Activated T-cell treated with anti-CD3 and anti-CD28 coated beads, Interleukin-2, amount 50 U/mL, for 24 hours (primary cell): ENCODE data around the gene EMP1.

Experiments used
- DNase-seq: peaks from one replicate; pipeline ENCODE4 v3.0.0-alpha.2; 2020
- H3K27ac Mint-ChIP-seq: 2 replicates; pipeline ENCODE4 v1.8.0; 2020; ENCODE audit warnings: mild to moderate bottlenecking, mixed read lengths
- H3K27me3 Mint-ChIP-seq: 2 replicates; pipeline ENCODE4 v1.8.0; 2020; ENCODE audit warnings: mixed read lengths
- H3K36me3 Mint-ChIP-seq: 2 replicates; pipeline ENCODE4 v1.8.0; 2020; ENCODE audit warnings: low read depth, mixed read lengths
- H3K4me1 Mint-ChIP-seq: 2 replicates; pipeline ENCODE4 v1.8.0; 2020; ENCODE audit warnings: low read depth, mixed read lengths
- H3K4me3 Mint-ChIP-seq: 2 replicates; pipeline ENCODE4 v1.8.0; 2020; ENCODE audit warnings: mild to moderate bottlenecking, moderate library complexity, mixed read lengths
- H3K9me3 Mint-ChIP-seq: 2 replicates; pipeline ENCODE4 v1.8.0; 2020; ENCODE audit warnings: mixed read lengths

EMP1 gene

DNA sequence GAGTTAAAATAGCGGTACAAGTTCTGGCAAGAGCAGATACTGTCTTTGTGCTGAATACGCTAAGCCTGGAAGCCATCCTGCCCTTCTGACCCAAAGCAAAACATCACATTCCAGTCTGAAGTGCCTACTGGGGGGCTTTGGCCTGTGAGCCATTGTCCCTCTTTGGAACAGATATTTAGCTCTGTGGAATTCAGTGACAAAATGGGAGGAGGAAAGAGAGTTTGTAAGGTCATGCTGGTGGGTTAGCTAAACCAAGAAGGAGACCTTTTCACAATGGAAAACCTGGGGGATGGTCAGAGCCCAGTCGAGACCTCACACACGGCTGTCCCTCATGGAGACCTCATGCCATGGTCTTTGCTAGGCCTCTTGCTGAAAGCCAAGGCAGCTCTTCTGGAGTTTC lies 18.5 kb downstream of the EMP1 start:
- Mint-ChIP-seq H3K9me3 (no peaks in the 10 kb centered on the region), H3K36me3 (peaks cover 2% of the 10 kb centered on the region), H3K4me3 (no peak overlapping the region), H3K4me1 (peaks cover 23% of the 10 kb centered on the region), H3K27ac (no peak overlapping the region), H3K27me3 (no peaks in the 10 kb centered on the region)
- DNase-seq = no peak

- no peaks in the 10 kb centered on the region for H3K4me1 Mint-ChIP-seq
- no peak for DNase-seq
- no peak overlapping the region for H3K27ac Mint-ChIP-seq
- H3K36me3 Mint-ChIP-seq = peaks cover under 1% of the 10 kb centered on the region
- H3K4me3 Mint-ChIP-seq = no peak overlapping the region
- H3K9me3 Mint-ChIP-seq = no peaks in the 10 kb centered on the region
- H3K27me3 Mint-ChIP-seq = no peaks in the 10 kb centered on the region
Measured at GRCh38 chr12:13218641-13219040, 22.1 kb downstream of the EMP1 start.

DNA sequence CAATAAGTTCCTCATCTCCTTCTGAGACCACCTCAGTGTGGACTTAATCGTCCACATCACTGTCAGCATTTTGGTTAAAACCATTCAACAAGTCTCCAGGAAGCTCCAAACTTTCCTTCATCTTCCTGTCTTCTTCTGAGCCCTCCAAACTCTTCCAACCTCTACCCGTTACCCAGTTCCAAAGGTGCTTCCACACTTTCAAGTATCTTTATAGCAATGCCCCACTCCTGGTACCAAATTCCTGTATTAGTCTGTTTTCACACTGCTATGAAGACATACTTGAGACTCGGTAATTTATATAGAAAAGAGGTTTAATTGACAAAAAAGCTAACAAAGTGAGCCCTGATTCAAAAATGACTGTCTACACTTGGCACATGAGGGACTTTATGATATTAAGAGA lies 22.8 kb downstream of the EMP1 start:
- Mint-ChIP-seq H3K27me3 (no peaks in the 10 kb centered on the region), H3K4me3 (no peak overlapping the region), H3K9me3 (no peaks in the 10 kb centered on the region), H3K4me1 (no peaks in the 10 kb centered on the region), H3K36me3 (no peaks in the 10 kb centered on the region), H3K27ac (no peak overlapping the region)
- no peak for DNase-seq

- Mint-ChIP-seq H3K9me3 (no peaks in the 10 kb centered on the region), H3K27ac (no peak overlapping the region), H3K4me1 (no peaks in the 10 kb centered on the region), H3K4me3 (no peak overlapping the region), H3K36me3 (no peaks in the 10 kb centered on the region), H3K27me3 (peaks cover 7% of the 10 kb centered on the region)
- DNase-seq = no peak
Measured at GRCh38 chr12:13220838-13221237, 24.3 kb downstream of the EMP1 start.

- Mint-ChIP-seq H3K27ac (no peak overlapping the region), H3K27me3 (peaks cover 16% of the 10 kb centered on the region), H3K4me1 (no peaks in the 10 kb centered on the region), H3K9me3 (no peaks in the 10 kb centered on the region), H3K36me3 (no peaks in the 10 kb centered on the region), H3K4me3 (no peak overlapping the region)
- DNase-seq = no peak
Measured at GRCh38 chr12:13222076-13222475, 25.6 kb downstream of the EMP1 start.

DNA sequence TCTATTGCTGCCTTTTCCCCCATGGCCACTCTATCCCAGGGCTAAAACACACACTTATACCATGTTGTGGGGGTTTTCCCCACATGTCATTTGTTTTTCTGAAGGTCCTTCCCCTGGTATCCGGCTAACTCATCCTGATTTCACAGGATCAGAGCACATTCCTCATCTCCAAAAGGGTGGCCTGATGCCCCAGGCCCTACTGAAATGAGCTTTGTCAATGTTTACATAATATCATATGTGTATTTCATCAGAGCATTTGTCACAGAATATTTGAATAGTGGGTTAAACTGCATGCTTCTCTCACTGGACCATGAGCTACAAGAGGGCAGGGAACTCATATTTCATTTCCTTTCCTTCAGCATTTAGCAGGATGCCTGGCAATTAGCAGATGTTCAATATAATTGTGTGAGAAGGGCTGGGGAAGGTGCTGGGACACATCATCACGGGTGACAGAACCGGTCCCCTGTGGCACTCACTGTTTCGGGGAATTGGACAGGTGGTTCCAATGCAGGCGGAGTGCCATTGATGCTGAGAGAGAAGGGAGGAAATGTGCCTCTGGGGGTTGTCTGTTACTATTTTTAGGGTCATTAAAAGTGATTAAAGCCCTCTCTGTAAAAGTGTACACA lies 26.8 kb downstream of the EMP1 start:
- H3K9me3 Mint-ChIP-seq = no peaks in the 10 kb centered on the region
- no peak overlapping the region for H3K4me3 Mint-ChIP-seq
- peaks cover 23% of the 10 kb centered on the region for H3K27me3 Mint-ChIP-seq
- no peaks in the 10 kb centered on the region for H3K4me1 Mint-ChIP-seq
- H3K27ac Mint-ChIP-seq = no peak overlapping the region
- DNase-seq = no peak
- no peaks in the 10 kb centered on the region for H3K36me3 Mint-ChIP-seq

GRCh38 chr12:13223941-13224340 lies 27.4 kb downstream of the EMP1 start:
- DNase-seq = no peak
- Mint-ChIP-seq H3K27me3 (peaks cover 23% of the 10 kb centered on the region), H3K36me3 (no peaks in the 10 kb centered on the region)

GRCh38 chr12:13227191-13227590 lies 30.7 kb downstream of the EMP1 start:
- Mint-ChIP-seq H3K27me3 (peaks cover 30% of the 10 kb centered on the region), H3K9me3 (no peaks in the 10 kb centered on the region), H3K27ac (no peak overlapping the region), H3K4me3 (no peak overlapping the region), H3K36me3 (no peaks in the 10 kb centered on the region), H3K4me1 (no peaks in the 10 kb centered on the region)
- no peak for DNase-seq

More at GRCh38 chr12:13223941-13224340, 27.4 kb downstream of the EMP1 start:
- Mint-ChIP-seq H3K4me3 (no peak overlapping the region), H3K4me1 (no peaks in the 10 kb centered on the region), H3K9me3 (no peaks in the 10 kb centered on the region), H3K27ac (no peak overlapping the region)

GRCh38 chr12:13228579-13228978 lies 32.1 kb downstream of the EMP1 start:
- Mint-ChIP-seq H3K4me1 (no peaks in the 10 kb centered on the region), H3K36me3 (no peaks in the 10 kb centered on the region), H3K9me3 (no peaks in the 10 kb centered on the region), H3K4me3 (no peak overlapping the region), H3K27me3 (peaks cover 30% of the 10 kb centered on the region), H3K27ac (no peak overlapping the region)
- no peak for DNase-seq

GRCh38 chr12:13229504-13229903 lies 33.0 kb downstream of the EMP1 start:
- H3K9me3 Mint-ChIP-seq = no peaks in the 10 kb centered on the region
- peaks cover 30% of the 10 kb centered on the region for H3K27me3 Mint-ChIP-seq
- H3K4me1 Mint-ChIP-seq = no peaks in the 10 kb centered on the region
- no peak for DNase-seq
- no peaks in the 10 kb centered on the region for H3K36me3 Mint-ChIP-seq
- H3K27ac Mint-ChIP-seq = no peak overlapping the region
- no peak overlapping the region for H3K4me3 Mint-ChIP-seq

- Mint-ChIP-seq H3K27ac (no peak overlapping the region), H3K36me3 (no peaks in the 10 kb centered on the region), H3K4me1 (no peaks in the 10 kb centered on the region), H3K27me3 (peaks cover 24% of the 10 kb centered on the region), H3K9me3 (no peaks in the 10 kb centered on the region), H3K4me3 (no peak overlapping the region)
- no peak for DNase-seq
Measured at GRCh38 chr12:13230500-13230899, 34.0 kb downstream of the EMP1 start.

DNA sequence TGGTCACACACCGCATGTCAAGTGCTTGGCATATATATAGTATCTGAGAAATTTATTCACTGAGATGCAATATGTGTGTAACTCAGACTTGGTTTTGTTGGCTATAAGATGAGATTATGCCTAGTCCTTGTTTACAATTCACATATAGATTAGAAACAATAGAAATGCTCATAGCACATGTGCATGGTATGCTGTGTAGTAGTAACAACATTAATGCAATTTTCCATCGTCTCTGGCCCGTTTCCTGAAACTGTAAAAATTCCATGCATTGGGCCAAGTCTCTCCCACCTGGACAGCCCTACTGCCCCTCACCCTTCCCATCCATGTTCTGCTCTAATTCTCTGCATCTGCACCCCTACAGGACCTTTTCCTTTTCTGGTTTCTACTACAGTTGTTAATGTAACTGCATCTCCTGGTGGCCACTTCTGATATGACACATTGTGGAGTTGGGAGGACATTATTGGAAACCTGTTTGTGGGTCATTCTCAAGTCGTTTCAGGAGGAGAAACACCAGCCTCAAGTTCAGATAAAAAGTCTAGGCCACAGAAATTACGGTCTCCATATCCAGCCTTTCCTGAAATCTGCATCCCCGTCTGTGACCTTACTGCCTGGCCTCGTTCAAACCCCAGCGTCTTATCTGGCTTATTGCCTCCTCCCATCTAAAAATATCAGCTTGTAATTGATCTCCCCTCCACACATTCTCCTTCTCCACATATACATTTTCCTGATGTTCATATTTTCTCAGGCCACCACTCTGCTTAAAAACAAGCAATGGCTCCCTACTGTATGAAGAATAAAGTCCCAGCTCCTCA lies 37.5 kb downstream of the EMP1 start:
- Mint-ChIP-seq H3K4me1 (no peaks in the 10 kb centered on the region), H3K27ac (no peak overlapping the region), H3K4me3 (no peak overlapping the region), H3K9me3 (no peaks in the 10 kb centered on the region), H3K36me3 (no peaks in the 10 kb centered on the region), H3K27me3 (peaks cover 7% of the 10 kb centered on the region)
- DNase-seq = no peak

- no peak for DNase-seq
- H3K27me3 Mint-ChIP-seq = peaks cover 3% of the 10 kb centered on the region
- H3K27ac Mint-ChIP-seq = no peak overlapping the region
Measured at GRCh38 chr12:13238204-13238603, 41.7 kb downstream of the EMP1 start.

DNA sequence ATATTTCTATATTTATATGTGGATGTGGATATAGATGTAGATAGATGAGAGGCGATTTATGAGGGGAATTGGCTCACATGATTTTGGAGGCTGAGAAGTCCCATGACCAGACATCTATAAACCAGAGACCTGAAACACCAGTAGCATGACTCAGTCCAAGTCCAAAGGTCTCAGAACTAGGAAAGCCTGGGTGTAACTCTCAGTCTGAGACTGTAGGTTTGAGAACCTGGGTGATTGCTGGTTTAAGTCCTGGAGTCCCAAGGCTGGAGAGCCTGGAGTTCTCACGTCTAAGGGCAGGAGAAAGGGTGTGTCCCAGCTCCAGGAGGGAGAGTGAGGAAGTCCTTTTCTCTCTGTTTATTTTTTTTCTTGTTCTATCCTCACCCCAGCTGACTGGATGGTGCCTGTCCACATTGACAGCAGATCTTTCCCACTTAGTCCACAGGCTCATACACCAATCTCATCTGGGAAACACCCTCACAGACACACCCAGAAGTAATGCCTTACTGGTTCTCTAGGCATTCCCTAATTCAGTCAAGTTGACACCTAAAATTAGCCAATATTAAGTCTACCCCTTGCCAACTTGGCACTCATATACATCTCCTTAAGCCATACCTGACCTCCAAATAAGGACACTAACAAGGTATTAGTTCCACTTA lies 45.4 kb downstream of the EMP1 start:
- Mint-ChIP-seq H3K4me1 (no peaks in the 10 kb centered on the region), H3K27me3 (peaks cover 6% of the 10 kb centered on the region), H3K9me3 (no peaks in the 10 kb centered on the region), H3K27ac (no peak overlapping the region), H3K36me3 (no peaks in the 10 kb centered on the region), H3K4me3 (no peak overlapping the region)
- no peak for DNase-seq

More at GRCh38 chr12:13238204-13238603, 41.7 kb downstream of the EMP1 start:
- Mint-ChIP-seq H3K36me3 (no peaks in the 10 kb centered on the region), H3K4me1 (no peaks in the 10 kb centered on the region), H3K4me3 (no peak overlapping the region), H3K9me3 (no peaks in the 10 kb centered on the region)

DNA sequence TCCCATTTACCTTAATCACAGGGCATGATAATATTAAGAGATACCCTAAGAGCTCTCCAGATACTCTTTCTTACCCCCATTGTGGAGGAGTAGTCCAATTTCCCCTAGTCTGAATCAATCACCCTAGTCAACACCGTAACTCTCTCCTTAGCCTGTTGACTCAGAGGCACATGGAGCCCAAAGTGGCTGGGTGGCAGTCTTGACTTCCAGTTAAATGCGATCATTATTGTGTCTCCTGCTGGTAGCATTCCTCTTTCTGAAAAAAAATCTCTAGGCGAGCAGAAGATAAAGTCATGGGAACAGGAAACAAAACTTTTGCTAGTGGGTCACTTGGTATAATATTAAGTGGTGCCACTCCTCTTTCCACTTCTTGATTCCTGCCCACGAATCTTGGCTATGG lies 46.4 kb downstream of the EMP1 start:
- H3K4me1 Mint-ChIP-seq = no peaks in the 10 kb centered on the region
- no peak overlapping the region for H3K4me3 Mint-ChIP-seq
- H3K36me3 Mint-ChIP-seq = no peaks in the 10 kb centered on the region

More for the DNA sequence above, 46.4 kb downstream of the EMP1 start:
- H3K9me3 Mint-ChIP-seq = no peaks in the 10 kb centered on the region
- H3K27ac Mint-ChIP-seq = no peak overlapping the region
- H3K27me3 Mint-ChIP-seq = peaks cover 6% of the 10 kb centered on the region
- DNase-seq = no peak
